Neutrophil (primary cell): ENCODE results near the gene IL3RA.
"Not testable (repeated sequence)": the region's sequence is repeated elsewhere in the genome, so short reads cannot be mapped to it uniquely, and the experiment has no call there.

Source experiments
- H3K27ac ChIP-seq: fragments of 200-600 bp; sonication (generic); 2 replicates; pipeline ENCODE4 v1.5.1; 2016; ENCODE audit warnings: mild to moderate bottlenecking, moderate library complexity
- H3K27me3 ChIP-seq: fragments of 200-600 bp; sonication (generic); 2 replicates; pipeline ENCODE4 v1.6.0; 2016; ENCODE audit warnings: mild to moderate bottlenecking
- H3K36me3 ChIP-seq: fragments of 200-600 bp; sonication (generic); 2 replicates; pipeline ENCODE4 v1.5.1; 2017
- H3K4me1 ChIP-seq, 2 experiments: fragments of 200-600 bp in 1 of 2; sonication (generic) in 1 of 2; 1 replicate in 1 of 2; 2 replicates in 1 of 2; pipeline versions ENCODE4 v1.5.1 to v1.6.1; 2013 to 2016; ENCODE audit warnings: low read depth in 1 of 2, low read length in 1 of 2, mild to moderate bottlenecking in 1 of 2, moderate library complexity in 1 of 2; ENCODE audit not compliant: control insufficient read depth in 1 of 2, insufficient read depth in 1 of 2
- H3K4me3 ChIP-seq, 2 experiments: fragments of 200-600 bp in 1 of 2; sonication (generic) in 1 of 2; 1 replicate in 1 of 2; 2 replicates in 1 of 2; pipeline ENCODE4 v1.5.1; 2013 to 2016; ENCODE audit warnings: low read depth in 1 of 2, low read length in 1 of 2, mild to moderate bottlenecking in 1 of 2, moderate library complexity in 1 of 2
- H3K9me3 ChIP-seq: fragments of 200-600 bp; sonication (generic); 2 replicates; pipeline ENCODE4 v1.5.1; 2016
- TF ChIP-seq, protein P1 (sequence below): fragments of 200-600 bp; sonication (generic); IDR thresholded peaks from 2 replicates; pipeline ENCODE4 v1.5.1; 2016; ENCODE audit warnings: antibody characterized with exemption

Gene IL3RA

GRCh38 chrX:1421433-1422134 is 85.0 kb downstream of the IL3RA start:
- Histone ChIP-seq H3K9me3 (peaks cover 8% of the 10 kb centered on the region), H3K27me3 (no peaks in the 10 kb centered on the region), H3K36me3 (peaks cover 63% of the 10 kb centered on the region), H3K4me1 (no peaks in the 10 kb centered on the region), H3K4me3 (no peak overlapping the region), H3K27ac (no peak overlapping the region)
- TF ChIP-seq, protein P1, sequence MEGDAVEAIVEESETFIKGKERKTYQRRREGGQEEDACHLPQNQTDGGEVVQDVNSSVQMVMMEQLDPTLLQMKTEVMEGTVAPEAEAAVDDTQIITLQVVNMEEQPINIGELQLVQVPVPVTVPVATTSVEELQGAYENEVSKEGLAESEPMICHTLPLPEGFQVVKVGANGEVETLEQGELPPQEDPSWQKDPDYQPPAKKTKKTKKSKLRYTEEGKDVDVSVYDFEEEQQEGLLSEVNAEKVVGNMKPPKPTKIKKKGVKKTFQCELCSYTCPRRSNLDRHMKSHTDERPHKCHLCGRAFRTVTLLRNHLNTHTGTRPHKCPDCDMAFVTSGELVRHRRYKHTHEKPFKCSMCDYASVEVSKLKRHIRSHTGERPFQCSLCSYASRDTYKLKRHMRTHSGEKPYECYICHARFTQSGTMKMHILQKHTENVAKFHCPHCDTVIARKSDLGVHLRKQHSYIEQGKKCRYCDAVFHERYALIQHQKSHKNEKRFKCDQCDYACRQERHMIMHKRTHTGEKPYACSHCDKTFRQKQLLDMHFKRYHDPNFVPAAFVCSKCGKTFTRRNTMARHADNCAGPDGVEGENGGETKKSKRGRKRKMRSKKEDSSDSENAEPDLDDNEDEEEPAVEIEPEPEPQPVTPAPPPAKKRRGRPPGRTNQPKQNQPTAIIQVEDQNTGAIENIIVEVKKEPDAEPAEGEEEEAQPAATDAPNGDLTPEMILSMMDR, result no peak

DNA sequence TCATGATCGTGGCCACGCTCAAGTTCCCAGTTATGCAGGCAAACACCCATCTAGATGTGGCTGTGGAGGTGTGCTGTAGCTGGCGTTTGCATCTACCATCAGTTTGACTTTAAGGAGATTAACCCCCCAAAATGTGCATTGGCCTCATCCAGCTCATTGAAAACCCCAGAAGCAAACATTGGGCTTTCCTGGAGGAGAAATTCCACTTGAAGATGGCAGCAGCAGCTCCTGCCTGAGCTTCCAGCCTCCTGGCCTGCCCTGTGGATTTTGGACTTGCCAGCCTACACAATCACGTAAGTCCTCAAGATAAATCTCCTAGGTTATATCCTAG is 85.5 kb downstream of the IL3RA start:
- Histone ChIP-seq H3K36me3 (peaks cover 66% of the 10 kb centered on the region), H3K4me3 (no peak overlapping the region), H3K4me1 (no peaks in the 10 kb centered on the region), H3K27ac (no peak overlapping the region), H3K9me3 (peaks cover 8% of the 10 kb centered on the region), H3K27me3 (no peaks in the 10 kb centered on the region)
- TF ChIP-seq, protein P1, result no peak

DNA sequence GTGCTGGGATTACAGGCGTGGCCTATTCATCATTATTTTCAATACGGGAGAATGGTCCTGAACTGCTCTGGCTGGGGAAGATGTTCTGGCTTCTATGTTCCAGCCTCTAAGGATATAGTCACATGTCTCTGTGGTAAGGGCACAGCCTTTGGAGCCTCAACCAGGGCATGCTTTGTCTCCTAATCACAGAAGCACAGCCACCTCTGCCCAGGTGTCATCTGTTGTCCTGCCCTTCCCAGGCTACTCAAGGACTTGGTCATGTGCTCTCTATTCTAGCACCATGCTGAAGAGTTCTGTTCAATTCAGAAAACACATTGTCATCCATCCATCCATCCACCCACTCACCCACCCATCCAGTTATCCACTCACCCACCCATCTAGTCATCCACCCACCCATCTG is 86.6 kb downstream of the IL3RA start:
- Histone ChIP-seq H3K27me3 (no peaks in the 10 kb centered on the region), H3K4me3 (no peak overlapping the region), H3K9me3 (peaks cover 8% of the 10 kb centered on the region), H3K4me1 (no peaks in the 10 kb centered on the region), H3K36me3 (peaks cover 68% of the 10 kb centered on the region), H3K27ac (no peak overlapping the region)
- TF ChIP-seq, protein P1, result no peak

DNA sequence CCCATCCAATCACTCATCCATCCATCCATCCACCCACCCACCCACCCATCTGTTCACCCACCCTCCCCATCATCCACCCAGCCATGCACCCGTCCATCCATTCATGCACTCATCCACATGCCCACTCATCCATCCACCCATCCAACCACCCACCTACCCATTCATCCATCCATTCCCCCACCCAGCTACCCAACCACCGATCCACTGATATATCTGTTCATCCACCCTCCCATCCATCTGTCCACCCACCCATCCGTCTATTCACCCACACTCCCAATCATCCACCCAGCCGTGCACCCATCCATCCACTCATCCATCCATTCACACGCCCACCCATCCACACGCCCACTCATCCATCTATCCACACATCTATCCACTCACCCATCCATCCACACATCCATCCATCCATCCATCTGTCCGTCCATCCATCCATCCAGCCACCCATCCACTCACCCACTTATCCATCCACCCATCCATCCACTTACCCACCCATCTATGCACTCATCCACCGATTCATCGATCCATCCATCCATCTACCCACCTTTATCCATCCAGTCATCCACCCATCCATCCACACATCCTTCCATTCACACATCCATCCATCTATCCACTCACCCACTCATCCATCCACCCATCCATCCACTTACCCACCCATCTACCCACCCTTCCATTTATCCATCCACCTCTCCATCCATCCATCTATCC is 87.7 kb downstream of the IL3RA start:
- Histone ChIP-seq H3K4me3 (no peak overlapping the region), H3K27ac (no peak overlapping the region), H3K27me3 (no peaks in the 10 kb centered on the region), H3K4me1 (no peaks in the 10 kb centered on the region), H3K36me3 (peaks cover 58% of the 10 kb centered on the region), H3K9me3 (peaks cover 8% of the 10 kb centered on the region)
- TF ChIP-seq, protein P1, result no peak

DNA sequence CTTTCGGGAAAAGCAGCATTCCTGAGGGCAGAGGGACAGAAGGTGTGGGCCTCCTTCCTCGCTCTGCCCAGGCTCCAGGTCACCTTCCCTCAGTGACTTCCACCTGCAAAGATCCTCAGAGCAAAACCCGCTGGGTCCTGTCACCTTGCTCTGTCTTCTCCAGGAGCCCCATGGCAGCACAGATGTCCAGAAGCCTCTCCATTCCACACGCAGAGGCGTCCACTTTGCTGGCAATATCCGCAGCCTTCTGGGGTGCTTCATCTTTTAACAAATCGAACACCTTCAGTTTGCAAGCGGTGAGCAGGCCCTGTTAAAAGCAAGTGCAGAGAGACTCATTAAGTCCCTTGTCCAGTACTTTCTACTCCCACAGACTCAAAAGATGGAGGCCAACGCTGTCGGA is 88.8 kb downstream of the IL3RA start:
- H3K4me1 ChIP-seq, result no peaks in the 10 kb centered on the region
- H3K27me3 ChIP-seq, result no peaks in the 10 kb centered on the region
- H3K36me3 ChIP-seq, result peaks cover 58% of the 10 kb centered on the region
- TF ChIP-seq, protein P1, result no peak
- peaks cover 8% of the 10 kb centered on the region for H3K9me3 ChIP-seq
- no peak overlapping the region for H3K27ac ChIP-seq
- no peak overlapping the region for H3K4me3 ChIP-seq

DNA sequence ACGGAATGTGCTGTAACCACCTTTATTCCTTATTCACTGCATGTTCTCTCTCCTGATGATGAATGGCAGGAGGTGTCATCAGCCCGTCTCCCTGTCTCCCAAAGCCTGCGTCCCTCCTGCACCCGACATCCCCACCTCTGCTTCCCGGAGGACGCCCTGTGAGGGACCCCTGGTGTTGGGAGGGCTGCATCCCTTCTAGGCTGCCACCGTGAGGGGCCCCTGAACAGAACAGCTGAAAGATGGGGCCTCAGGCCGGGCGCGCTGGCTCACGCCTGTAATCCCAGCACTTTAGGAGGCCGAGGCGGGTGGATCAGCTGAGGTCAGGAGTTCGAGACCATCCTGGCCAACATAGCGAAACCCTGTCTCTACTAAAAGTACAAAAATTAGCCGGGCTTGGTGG is 89.7 kb downstream of the IL3RA start:
- H3K4me3 ChIP-seq, H3K4me1 ChIP-seq, H3K9me3 ChIP-seq, H3K27me3 ChIP-seq, H3K27ac ChIP-seq: not testable (repeated sequence)
- H3K36me3 ChIP-seq, result peaks cover 56% of the 10 kb centered on the region
